ENCODE results near the gene SAP130.

SAP130 gene

DNA sequence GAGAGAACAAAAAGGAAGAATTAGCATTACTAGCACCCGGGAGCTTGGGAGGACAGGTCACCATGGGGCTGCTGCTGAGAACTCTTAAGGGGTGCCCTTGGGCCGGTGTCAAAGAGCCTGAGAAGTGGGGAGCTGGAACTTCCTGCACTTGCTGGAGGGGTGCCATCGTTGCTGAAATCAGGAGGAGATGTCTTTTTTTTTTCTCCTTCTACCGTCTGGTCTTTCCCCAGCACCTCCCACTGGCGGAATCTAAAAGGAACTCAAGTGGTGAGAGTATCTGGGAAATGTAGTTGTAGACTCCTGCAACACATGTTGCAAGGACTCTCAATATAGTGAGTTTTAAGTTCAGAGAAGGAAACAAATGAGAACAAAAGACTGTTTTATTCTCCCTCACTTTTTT lies 136.0 kb downstream of the SAP130 start:
- ATAC-seq (ENCODE audit: insufficient read depth, low read depth) (no peak), DNase-seq (no peak)
- Histone ChIP-seq H4K20me1 (ENCODE audit: insufficient read depth, low read length) (no peaks in the 10 kb centered on the region), H3K9me3 (ENCODE audit: insufficient read depth, low read length, severe bottlenecking) (no peaks in the 10 kb centered on the region), H2AFZ (ENCODE audit: low read depth, low read length) (no peak overlapping the region), H3K27me3 (ENCODE audit: insufficient read depth, low read length, poor library complexity) (no peaks in the 10 kb centered on the region), H3K4me1 (ENCODE audit: insufficient read depth, low read length) (peaks cover 13% of the 10 kb centered on the region; the same call in 1 of the 2 replicates), H3K79me2 (ENCODE audit: insufficient read depth, low read length) (peaks cover 6% of the 10 kb centered on the region), H3K36me3 (ENCODE audit: insufficient read depth, low read length) (no peaks in the 10 kb centered on the region), H3K4me2 (ENCODE audit: insufficient read depth, low read length) (no peak overlapping the region), H3K9ac (ENCODE audit: low read depth, low read length) (no peak overlapping the region), H3K27ac (ENCODE audit: low read length) (no peak overlapping the region), H3K4me3 (ENCODE audit: low read depth in 1 of 2, low read length in 2 of 2) (no peak overlapping the region)
- TF ChIP-seq, protein P1, sequence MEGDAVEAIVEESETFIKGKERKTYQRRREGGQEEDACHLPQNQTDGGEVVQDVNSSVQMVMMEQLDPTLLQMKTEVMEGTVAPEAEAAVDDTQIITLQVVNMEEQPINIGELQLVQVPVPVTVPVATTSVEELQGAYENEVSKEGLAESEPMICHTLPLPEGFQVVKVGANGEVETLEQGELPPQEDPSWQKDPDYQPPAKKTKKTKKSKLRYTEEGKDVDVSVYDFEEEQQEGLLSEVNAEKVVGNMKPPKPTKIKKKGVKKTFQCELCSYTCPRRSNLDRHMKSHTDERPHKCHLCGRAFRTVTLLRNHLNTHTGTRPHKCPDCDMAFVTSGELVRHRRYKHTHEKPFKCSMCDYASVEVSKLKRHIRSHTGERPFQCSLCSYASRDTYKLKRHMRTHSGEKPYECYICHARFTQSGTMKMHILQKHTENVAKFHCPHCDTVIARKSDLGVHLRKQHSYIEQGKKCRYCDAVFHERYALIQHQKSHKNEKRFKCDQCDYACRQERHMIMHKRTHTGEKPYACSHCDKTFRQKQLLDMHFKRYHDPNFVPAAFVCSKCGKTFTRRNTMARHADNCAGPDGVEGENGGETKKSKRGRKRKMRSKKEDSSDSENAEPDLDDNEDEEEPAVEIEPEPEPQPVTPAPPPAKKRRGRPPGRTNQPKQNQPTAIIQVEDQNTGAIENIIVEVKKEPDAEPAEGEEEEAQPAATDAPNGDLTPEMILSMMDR (IDR thresholded peaks at IDR 0.05; ENCODE audit: borderline replicate concordance, extremely low read depth, low read length, poor library complexity, severe bottlenecking), result no peak
- TF ChIP-seq EZH2 (IDR thresholded peaks at IDR 0.05; ENCODE audit: borderline replicate concordance, low read depth, low read length, severe bottlenecking), result no peak

All from DND-41 (cell line).